ENCODE data around the gene CCDC85B. TPM values are rescaled to one million over a fixed set of nuclear protein-coding genes. Genes with fewer than 3 reads are reported as not detected.

CCDC85B gene
- total and polyA plus RNA-seq, 2 of the 8 experiments (the other 6 are each of a cell fraction or from before 2014, with no cell fraction given): 19.8 to 30.8 TPM

- Histone ChIP-seq H3K79me1 (ENCODE audit: low read depth, low read length) (peaks cover 7% of the 10 kb centered on the region), H3K14ac (ENCODE audit: insufficient read length) (no peak overlapping the region), H2BK5ac (ENCODE audit: low read depth, low read length) (peak overlapping the region; percentile 77; the same call in 1 of the 2 replicates), H3K27ac (ENCODE audit: low read depth, low read length) (no peak overlapping the region), H3K4me3 (ENCODE audit: extremely low read depth in 1 of 4, insufficient read depth in 2 of 4, low read depth in 3 of 4, low read length in 4 of 4) (no peak overlapping the region), H3K9me3 (ENCODE audit: insufficient read depth in 2 of 2, low read depth in 1 of 2, low read length in 1 of 2) (peaks cover 7 to 10% of the 10 kb centered on the region in 2 experiments; a peak in 2 of 4 replicates), H4K5ac (ENCODE audit: insufficient read length, low read depth, low read length) (no peak overlapping the region), H4K91ac (replicated peaks; ENCODE audit: insufficient read length, low read length) (no peak overlapping the region), H3K56ac (replicated peaks; ENCODE audit: insufficient read length, low read depth, low read length) (no peak overlapping the region), H2BK20ac (ENCODE audit: low read length) (no peak overlapping the region), H2BK12ac (ENCODE audit: low read depth, low read length) (no peak overlapping the region), H3K4me2 (ENCODE audit: insufficient read depth in 1 of 2, low read depth in 2 of 2, low read length in 2 of 2) (no peak overlapping the region), H3K79me2 (ENCODE audit: control insufficient read depth in 1 of 2, insufficient read depth in 2 of 2, low read length in 2 of 2) (peaks cover 0 to 10% of the 10 kb centered on the region in 2 experiments; a peak in 2 of 4 replicates), H3K18ac (ENCODE audit: extremely low read depth, low read length) (no peak overlapping the region), H2BK120ac (replicated peaks; ENCODE audit: low read depth, low read length) (no peak overlapping the region), H3K4me1 (replicated peaks in 1 of 4; ENCODE audit: control insufficient read depth in 3 of 4, insufficient read depth in 4 of 4, low read length in 3 of 4) (peaks cover 0 to 4% (median under 1%) of the 10 kb centered on the region in 4 experiments; a peak in 5 of 7 replicates), H3K23ac (ENCODE audit: insufficient read length) (no peak overlapping the region), H4K8ac (ENCODE audit: extremely low read depth, insufficient read depth, low read length) (no peak overlapping the region), H3K4ac (replicated peaks; ENCODE audit: insufficient read length, low read depth, low read length) (no peak overlapping the region), H4K20me1 (replicated peaks in 1 of 2; ENCODE audit: control insufficient read depth in 1 of 2, insufficient read depth in 2 of 2, low read length in 2 of 2) (peaks cover 12 to 14% of the 10 kb centered on the region in 2 experiments), H3K36me3 (ENCODE audit: control insufficient read depth in 2 of 4, insufficient read depth in 4 of 4, low read length in 3 of 4) (peaks cover 6 to 20% (median 16%) of the 10 kb centered on the region in 4 experiments), H3K9ac (replicated peaks in 1 of 4; ENCODE audit: extremely low read depth in 1 of 4, low read depth in 3 of 4, low read length in 3 of 4) (no peak overlapping the region), H2AK5ac (ENCODE audit: low read depth, low read length) (no peak overlapping the region), H3K27me3 (replicated peaks in 1 of 4; ENCODE audit: control insufficient read depth in 3 of 4, extremely low read depth in 1 of 4, insufficient read depth in 3 of 4, low read length in 3 of 4) (no peaks in the 10 kb centered on the region; a peak in 1 of 7 replicates), H2AFZ (ENCODE audit: low read length) (no peak overlapping the region), H2BK15ac (ENCODE audit: low read length) (no peak overlapping the region), H3K23me2 (ENCODE audit: low read depth, low read length) (no peaks in the 10 kb centered on the region)
- POLR2A ChIA-PET (ENCODE audit: partially characterized antibody): interaction anchor here (1.0 to 38.3 kb wide), 10 partner anchors 11 to 186 kb away, joined by 3 to 1071 read pairs (median 6); partner anchors contain the start of genes CCDC85B, CFL1, CTSW and EFEMP2
- FAIRE-seq (no peak), DNase-seq (ENCODE audit: low read depth in 1 of 2, low spot score in 2 of 2) (no peak)
- WGBS, 2 experiments (ENCODE audit: extremely low coverage in 1 of 2, insufficient coverage in 1 of 2, insufficient read length in 1 of 2, insufficient replicate concordance in 2 of 2, low coverage in 1 of 2, low lambda C conversion rate in 2 of 2, missing lambda C conversion rate in 1 of 2): 84% methylated on average over 13 of the region's 16 CpGs; no CpG with 5 or more reads in 1 of the 2 experiments
- TF ChIP-seq GABPA (IDR thresholded peaks at IDR 0.05; ENCODE audit: borderline replicate concordance, insufficient read depth, low read length) (no peak), RAD21 (IDR thresholded peaks at IDR 0.05 in 1 of 2, conservative IDR thresholded peaks at IDR 0.05 in 1 of 2; ENCODE audit: low read depth in 2 of 2, low read length in 2 of 2) (no peak), KDM4A (IDR thresholded peaks at IDR 0.05; ENCODE audit: low read depth, low read length, severe bottlenecking) (no peak), SAP30 (IDR thresholded peaks at IDR 0.05; ENCODE audit: insufficient read depth, insufficient replicate concordance, low read length) (no peak), JUND (IDR thresholded peaks at IDR 0.05; ENCODE audit: low read length) (no peak), NRF1 (IDR thresholded peaks at IDR 0.05; ENCODE audit: low read depth, low read length) (no peak), BCL11A (IDR thresholded peaks at IDR 0.05; ENCODE audit: low read depth in 2 of 2, low read length in 2 of 2) (no peak), JUN (IDR thresholded peaks at IDR 0.05; ENCODE audit: low read depth, low read length) (no peak), BRCA1 (IDR thresholded peaks at IDR 0.05; ENCODE audit: low read depth, low read length) (no peak), POU5F1 (IDR thresholded peaks at IDR 0.05; ENCODE audit: low read depth, low read length) (no peak), EZH2 (IDR thresholded peaks at IDR 0.05; ENCODE audit: low read depth, low read length, severe bottlenecking) (no peak), RXRA (IDR thresholded peaks at IDR 0.05; ENCODE audit: insufficient read depth, low read depth, low read length) (no peak)
- CTCF ChIA-PET (ENCODE audit: partially characterized antibody): interaction anchor here (0.8 to 15.2 kb wide), 16 partner anchors 8 to 186 kb away, joined by 3 to 283 read pairs (median 14); partner anchors contain the start of genes AP5B1, CCDC85B, CFL1 and CTSW
These were observed 40.7 kb upstream of the CCDC85B start for GRCh38 chr11:65849771-65850216.

Measured in H1 (cell line).